Loucy (cell line): ENCODE data around the gene CNDP1.

Experiments used
- EZH2phosphoT487 ChIP-seq: fragments of 200-600 bp; IDR thresholded peaks from 2 replicates; pipeline ENCODE4 v1.6.1; 2018; ENCODE audit warnings: antibody characterized with exemption, mild to moderate bottlenecking, moderate library complexity, borderline replicate concordance
- TF ChIP-seq, protein P1 (sequence below): fragments of 200-600 bp; sonication (generic); conservative IDR thresholded peaks from 2 replicates; pipeline ENCODE4 v1.5.1; 2014; ENCODE audit warnings: mild to moderate bottlenecking, antibody characterized with exemption, low read length

DNA sequence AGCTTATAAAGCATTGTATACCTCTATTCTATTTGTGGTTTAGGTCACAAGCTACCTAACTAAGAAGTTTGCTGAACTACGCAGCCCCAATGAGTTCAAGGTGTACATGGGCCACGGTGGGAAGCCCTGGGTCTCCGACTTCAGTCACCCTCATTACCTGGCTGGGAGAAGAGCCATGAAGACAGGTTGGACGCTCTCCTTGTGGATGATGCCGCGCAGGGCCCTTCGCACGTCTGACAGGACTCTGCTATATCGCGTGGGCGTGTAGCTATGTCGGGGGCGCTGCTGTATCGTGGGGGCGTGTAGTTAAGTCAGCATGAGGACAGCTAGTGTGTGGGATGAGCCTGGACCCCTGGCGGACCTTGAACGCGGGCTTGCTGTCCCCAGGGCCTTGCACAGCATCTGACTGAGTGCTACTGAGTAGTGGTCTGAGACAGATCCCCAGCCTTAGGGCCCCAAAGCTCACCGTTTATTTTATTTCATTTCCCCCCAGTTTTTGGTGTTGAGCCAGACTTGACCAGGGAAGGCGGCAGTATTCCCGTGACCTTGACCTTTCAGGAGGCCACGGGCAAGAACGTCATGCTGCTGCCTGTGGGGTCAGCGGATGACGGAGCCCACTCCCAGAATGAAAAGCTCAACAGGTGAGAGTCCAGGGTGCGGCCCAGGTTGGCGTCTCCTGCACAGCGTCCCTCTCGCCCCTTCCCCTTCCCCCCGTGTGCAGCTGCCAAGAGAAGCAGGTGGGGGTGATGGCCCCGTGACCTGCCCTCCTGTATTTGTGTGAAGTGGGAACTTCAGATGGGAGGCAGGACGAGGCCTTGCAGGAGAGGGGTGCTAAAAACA is 15.6 kb upstream of the CNDP1 start:
- TF ChIP-seq, protein P1, sequence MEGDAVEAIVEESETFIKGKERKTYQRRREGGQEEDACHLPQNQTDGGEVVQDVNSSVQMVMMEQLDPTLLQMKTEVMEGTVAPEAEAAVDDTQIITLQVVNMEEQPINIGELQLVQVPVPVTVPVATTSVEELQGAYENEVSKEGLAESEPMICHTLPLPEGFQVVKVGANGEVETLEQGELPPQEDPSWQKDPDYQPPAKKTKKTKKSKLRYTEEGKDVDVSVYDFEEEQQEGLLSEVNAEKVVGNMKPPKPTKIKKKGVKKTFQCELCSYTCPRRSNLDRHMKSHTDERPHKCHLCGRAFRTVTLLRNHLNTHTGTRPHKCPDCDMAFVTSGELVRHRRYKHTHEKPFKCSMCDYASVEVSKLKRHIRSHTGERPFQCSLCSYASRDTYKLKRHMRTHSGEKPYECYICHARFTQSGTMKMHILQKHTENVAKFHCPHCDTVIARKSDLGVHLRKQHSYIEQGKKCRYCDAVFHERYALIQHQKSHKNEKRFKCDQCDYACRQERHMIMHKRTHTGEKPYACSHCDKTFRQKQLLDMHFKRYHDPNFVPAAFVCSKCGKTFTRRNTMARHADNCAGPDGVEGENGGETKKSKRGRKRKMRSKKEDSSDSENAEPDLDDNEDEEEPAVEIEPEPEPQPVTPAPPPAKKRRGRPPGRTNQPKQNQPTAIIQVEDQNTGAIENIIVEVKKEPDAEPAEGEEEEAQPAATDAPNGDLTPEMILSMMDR: no peak
- no peak for TF ChIP-seq EZH2phosphoT487
